Naive thymus-derived CD4-positive, alpha-beta T cell (primary cell): ENCODE results near the gene ABCB11. TPM values are rescaled to one million over a fixed set of nuclear protein-coding genes. Genes with fewer than 3 reads are reported as not detected.
"Not testable (repeated sequence)": the region's sequence is repeated elsewhere in the genome, so short reads cannot be mapped to it uniquely, and the experiment has no call there.

Source experiments
- ATAC-seq: fragments of 150-1000 bp; cut with Tn5 transposase; 2 replicates; pipeline ENCODE4 v1.10.0; 2021; ENCODE audit warnings: mild to moderate bottlenecking, moderate library complexity
- CTCF ChIA-PET: fragments of 350-600 bp; sonication (Branson Sonifier 250); formaldehyde crosslinking; loops from one replicate; lab custom pipeline; 2021; ENCODE audit warnings: antibody characterized with exemption; lab: Charles Lee
- POLR2A ChIA-PET: fragments of 350-600 bp; sonication (Branson Sonifier 250); formaldehyde crosslinking; loops from one replicate; lab custom pipeline; 2021; ENCODE audit warnings: antibody characterized with exemption, inconsistent platforms; lab: Charles Lee
- DNase-seq, 9 donors: peaks; one replicate each; pipeline versions ENCODE4 v3.0.0 to v3.0.0-alpha.2; 2020 to 2022; ENCODE audit warnings: mixed read lengths in 1 of 9
- H3K27ac ChIP-seq: one replicate; pipeline ENCODE4 v1.7.0; 2013; ENCODE audit warnings: mild to moderate bottlenecking, low read depth, low read length, moderate library complexity
- H3K27me3 ChIP-seq, 2 donors: one replicate each; pipeline ENCODE4 v1.7.0; 2013; ENCODE audit warnings: low read length in 2 of 2, mild to moderate bottlenecking in 2 of 2, moderate library complexity in 2 of 2; ENCODE audit not compliant: control insufficient read depth in 2 of 2, insufficient read depth in 2 of 2
- H3K36me3 ChIP-seq, 3 experiments: 1 replicate in 2 of 3; 2 replicates in 1 of 3; pipeline ENCODE4 v1.7.0; 2013; ENCODE audit warnings: low read length in 3 of 3, mild to moderate bottlenecking in 3 of 3, moderate library complexity in 1 of 3; ENCODE audit not compliant: insufficient read depth in 3 of 3, control insufficient read depth in 2 of 3
- H3K4me1 ChIP-seq, 2 donors: one replicate each; pipeline ENCODE4 v1.7.0; 2013; ENCODE audit warnings: low read length in 2 of 2, mild to moderate bottlenecking in 2 of 2, moderate library complexity in 1 of 2; ENCODE audit not compliant: control insufficient read depth in 2 of 2, insufficient read depth in 2 of 2
- H3K4me3 ChIP-seq: 2 replicates; pipeline ENCODE4 v1.7.0; 2013; ENCODE audit warnings: mild to moderate bottlenecking, low read length
- H3K9me3 ChIP-seq, 3 experiments: 1 replicate in 2 of 3; 2 replicates in 1 of 3; pipeline ENCODE4 v1.7.0; 2013; ENCODE audit warnings: low read length in 3 of 3; ENCODE audit not compliant: control insufficient read depth in 2 of 3
- H3K27ac Mint-ChIP-seq, 9 donors: one replicate each; pipeline ENCODE4 v1.8.0; 2020 to 2022; ENCODE audit warnings: mixed read lengths in 9 of 9, mild to moderate bottlenecking in 8 of 9, moderate library complexity in 5 of 9, inconsistent platforms in 2 of 9
- H3K27me3 Mint-ChIP-seq, 5 donors: one replicate each; pipeline ENCODE4 v1.8.0; 2021 to 2022; ENCODE audit warnings: mixed read lengths in 5 of 5, mild to moderate bottlenecking in 1 of 5
- H3K36me3 Mint-ChIP-seq, 5 donors: one replicate each; pipeline ENCODE4 v1.8.0; 2020 to 2022; ENCODE audit warnings: mixed read lengths in 5 of 5, mild to moderate bottlenecking in 3 of 5, inconsistent platforms in 1 of 5
- H3K4me1 Mint-ChIP-seq, 7 donors: one replicate each; pipeline ENCODE4 v1.8.0; 2020 to 2022; ENCODE audit warnings: mixed read lengths in 7 of 7, mild to moderate bottlenecking in 3 of 7, inconsistent platforms in 1 of 7
- H3K4me3 Mint-ChIP-seq, 10 donors: one replicate each; pipeline ENCODE4 v1.8.0; 2020 to 2022; ENCODE audit warnings: mild to moderate bottlenecking in 10 of 10, mixed read lengths in 10 of 10, moderate library complexity in 6 of 10, inconsistent platforms in 2 of 10
- H3K9me3 Mint-ChIP-seq, 11 donors: one replicate each; pipeline ENCODE4 v1.8.0; 2020 to 2022; ENCODE audit warnings: mixed read lengths in 11 of 11, mild to moderate bottlenecking in 4 of 11, inconsistent platforms in 1 of 11, moderate library complexity in 1 of 11
- intact Hi-C, 2 donors: fragments of 100-400 bp; cut with micrococcal nuclease; formaldehyde crosslinking; loops; one replicate each; pipeline ENCODE4 v1.15.1; 2023
- polyA plus RNA-seq, 2 donors: library from polyadenylated mRNA; unstranded; fragments of 300-500 nt; fragmentation: Illumina TruSeq; gene quantifications; one replicate each; pipeline ENCODE4 v1.2.3, GENCODE V29; 2021
- total RNA-seq, 6 experiments: library from RNA in 5 of 6; stranded (reverse) in 5 of 6; gene quantifications; 1 replicate in 5 of 6; 2 replicates in 1 of 6; pipeline ENCODE4 v1.2.3 and lab custom pipeline; 2021 to 2026

ABCB11 gene
- total and polyA plus RNA-seq, 7 experiments from 2014 or later, result not detected

GRCh38 chr2:168890006-168890782 is 140.9 kb downstream of the ABCB11 start, which contains the start of gene SPC25:
Gene SPC25, minus strand, starts transcription at chr2:168890430. Its CDS starts 911 bp downstream, at chr2:168889519.
- Histone ChIP-seq H3K4me1 (peaks cover 0 to 4% of the 10 kb centered on the region in 2 donors), H3K27ac (no peak within 1 kb of the TSS), H3K36me3 (no peaks in the 10 kb centered on the region), H3K27me3 (no peaks in the 10 kb centered on the region), H3K9me3 (no peaks in the 10 kb centered on the region), H3K4me3 (peak within 1 kb of the TSS; percentile 67)
- Mint-ChIP-seq H3K27ac (peak within 1 kb of the TSS in 7 of 9 donors; percentile 2 to 96 (median 29)), H3K27me3 (peaks cover 0 to 36% (median 7%) of the 10 kb centered on the region in 5 donors), H3K36me3 (peaks cover 0 to 17% (median 0%) of the 10 kb centered on the region in 5 donors), H3K4me1 (peaks cover 0 to 27% (median 9%) of the 10 kb centered on the region in 7 donors), H3K4me3 (peak within 1 kb of the TSS; percentile 80 to 99 (median 94)), H3K9me3 (no peaks in the 10 kb centered on the region)
- ChIA-PET POLR2A (no interaction called here), CTCF (no interaction called here)
- ATAC-seq (peak; percentile 99), DNase-seq (peak; percentile 71 to 88 (median 84))
- intact Hi-C loops, result loop anchor here (2.0 to 5.0 kb wide), 6 partner anchors 433 to 1037 kb away; partner anchors contain the start of genes CERS6 (in 1 of the 2), FASTKD1 (in 1 of the 2), PPIG (in 1 of the 2) and STK39 (in 1 of the 2)

GRCh38 chr2:168889635-168890005 is 141.5 kb downstream of the ABCB11 start:
- ChIA-PET POLR2A (interaction anchor here (0.6 kb wide), 1 partner anchor 80 kb away, joined by 3 read pairs; no protein-coding TSS in a partner anchor), CTCF (no interaction called here)
- H3K9me3 ChIP-seq, result no peaks in the 10 kb centered on the region
- intact Hi-C loops, result loop anchor here (2.0 to 5.0 kb wide), 7 partner anchors 15 to 1038 kb away; partner anchors contain the start of genes CERS6 (in 1 of the 2), FASTKD1 (in 1 of the 2), PPIG (in 1 of the 2) and STK39 (in 1 of the 2)
- peak overlapping the region; percentile 80 to 99 (median 94) for H3K4me3 Mint-ChIP-seq
- H3K27me3 ChIP-seq, result no peaks in the 10 kb centered on the region
- peak overlapping the region; percentile 67 for H3K4me3 ChIP-seq
- H3K9me3 Mint-ChIP-seq, result no peaks in the 10 kb centered on the region
- no peak overlapping the region for H3K27ac ChIP-seq
- ATAC-seq (no peak), DNase-seq (no peak)
- H3K36me3 ChIP-seq, result no peaks in the 10 kb centered on the region
- peaks cover 0 to 30% (median 7%) of the 10 kb centered on the region in 5 donors for H3K27me3 Mint-ChIP-seq
- peaks cover 0 to 4% of the 10 kb centered on the region in 2 donors for H3K4me1 ChIP-seq
- H3K27ac Mint-ChIP-seq, result peak overlapping the region in 1 of 9 donors; percentile 96
- peaks cover 0 to 31% (median 9%) of the 10 kb centered on the region in 7 donors for H3K4me1 Mint-ChIP-seq
- peaks cover 0 to 22% (median 0%) of the 10 kb centered on the region in 5 donors for H3K36me3 Mint-ChIP-seq

- Histone ChIP-seq H3K27ac (no peak overlapping the region), H3K36me3 (no peaks in the 10 kb centered on the region), H3K4me3 (no peak overlapping the region), H3K27me3 (no peaks in the 10 kb centered on the region), H3K4me1 (no peaks in the 10 kb centered on the region), H3K9me3 (no peaks in the 10 kb centered on the region)
- ATAC-seq, result no peak
- CTCF ChIA-PET, result interaction anchor here (1.0 kb wide), 1 partner anchor 538 kb away, joined by 3 read pairs; no protein-coding TSS in a partner anchor
- Mint-ChIP-seq H3K4me1 (peaks cover 0 to 36% (median 0%) of the 10 kb centered on the region in 7 donors), H3K4me3 (no peak overlapping the region), H3K27me3 (no peaks in the 10 kb centered on the region), H3K36me3 (peaks cover 0 to 30% (median 0%) of the 10 kb centered on the region in 5 donors), H3K9me3 (no peaks in the 10 kb centered on the region), H3K27ac (no peak overlapping the region)
- intact Hi-C loops, result no loop called here
- POLR2A ChIA-PET, result no interaction called here
- no peak for DNase-seq
These were observed 146.1 kb downstream of the ABCB11 start for GRCh38 chr2:168884975-168885374.

GRCh38 chr2:168882163-168882562 is 149.0 kb downstream of the ABCB11 start:
- peaks cover 0 to 29% (median 0%) of the 10 kb centered on the region in 5 donors for H3K36me3 Mint-ChIP-seq
- ATAC-seq, result not testable (repeated sequence)

GRCh38 chr2:168874368-168875054 is 156.6 kb downstream of the ABCB11 start:
- no peaks in the 10 kb centered on the region for H3K9me3 ChIP-seq
- intact Hi-C loops, result loop anchor here in 1 of 2 donors (2.0 kb wide), 1 partner anchor 14 kb away; no protein-coding TSS in a partner anchor
- no peak overlapping the region for H3K27ac Mint-ChIP-seq

More at GRCh38 chr2:168882163-168882562, 149.0 kb downstream of the ABCB11 start:
- H3K4me1 ChIP-seq, H3K9me3 Mint-ChIP-seq, H3K4me3 Mint-ChIP-seq, H3K9me3 ChIP-seq, H3K27ac Mint-ChIP-seq, H3K27me3 ChIP-seq, H3K27ac ChIP-seq, H3K4me3 ChIP-seq, POLR2A ChIA-PET, intact Hi-C loops, H3K27me3 Mint-ChIP-seq, DNase-seq, CTCF ChIA-PET, H3K36me3 ChIP-seq: not testable (repeated sequence)
- peaks cover 0 to 29% (median 0%) of the 10 kb centered on the region in 7 donors for H3K4me1 Mint-ChIP-seq

GRCh38 chr2:168870824-168871223 is 160.3 kb downstream of the ABCB11 start:
- CTCF ChIA-PET, H3K27me3 Mint-ChIP-seq, POLR2A ChIA-PET, H3K4me3 ChIP-seq, H3K4me1 Mint-ChIP-seq, H3K27ac Mint-ChIP-seq, H3K4me3 Mint-ChIP-seq, H3K36me3 ChIP-seq, H3K4me1 ChIP-seq, H3K27me3 ChIP-seq, H3K9me3 ChIP-seq, ATAC-seq, H3K27ac ChIP-seq, intact Hi-C loops, DNase-seq: not testable (repeated sequence)
- Mint-ChIP-seq H3K36me3 (peaks cover 0 to 54% (median 0%) of the 10 kb centered on the region in 5 donors), H3K9me3 (peaks cover 0 to 10% (median 4%) of the 10 kb centered on the region in 11 donors)

More at GRCh38 chr2:168874368-168875054, 156.6 kb downstream of the ABCB11 start:
- no peak overlapping the region for H3K4me3 ChIP-seq
- no peak overlapping the region for H3K4me3 Mint-ChIP-seq
- peaks cover 0 to 3% (median 0%) of the 10 kb centered on the region in 11 donors for H3K9me3 Mint-ChIP-seq
- CTCF ChIA-PET, result no interaction called here
- no peaks in the 10 kb centered on the region for H3K36me3 ChIP-seq
- no peak for DNase-seq
- H3K4me1 ChIP-seq, result no peaks in the 10 kb centered on the region
- no peaks in the 10 kb centered on the region for H3K27me3 ChIP-seq
- no peaks in the 10 kb centered on the region for H3K27me3 Mint-ChIP-seq
- H3K36me3 Mint-ChIP-seq, result peaks cover 0 to 37% (median 0%) of the 10 kb centered on the region in 5 donors
- POLR2A ChIA-PET, result no interaction called here
- peaks cover 0 to 10% (median 0%) of the 10 kb centered on the region in 7 donors for H3K4me1 Mint-ChIP-seq
- ATAC-seq, result no peak
- no peak overlapping the region for H3K27ac ChIP-seq
